HG03575 (cell line): ENCODE results near the gene SCNN1B.
"Not testable (repeated sequence)": the region's sequence is repeated elsewhere in the genome, so short reads cannot be mapped to it uniquely, and the experiment has no call there.

Experiments used
- ATAC-seq: cut with Tn5 transposase; IDR thresholded peaks from one replicate; pipeline ENCODE4 v1.9.1; 2021; ENCODE audit not compliant: unreplicated experiment, insufficient number of reproducible peaks, low FRiP score; ENCODE audit errors: extremely low read depth

The SCNN1B gene

DNA sequence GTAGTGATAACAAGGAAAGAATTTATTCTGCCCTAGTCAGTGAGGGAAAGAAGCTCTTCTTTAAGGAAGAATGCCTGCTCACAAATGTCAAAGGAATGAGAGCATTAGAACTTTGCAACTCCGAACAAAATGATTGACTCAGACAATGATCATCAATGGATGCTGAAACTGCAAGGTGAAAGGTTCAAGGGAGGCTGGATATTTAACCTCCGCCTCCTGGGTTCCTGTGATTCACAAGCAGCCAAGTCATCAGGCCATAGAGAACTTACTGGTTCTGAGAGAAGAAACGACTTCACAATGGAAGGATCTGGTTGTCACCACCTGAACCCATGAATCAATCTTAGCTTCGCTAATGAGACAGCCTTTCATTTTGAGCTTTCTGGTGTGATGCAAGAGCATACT lies 16.0 kb upstream of the SCNN1B start:
- ATAC-seq = no peak

DNA sequence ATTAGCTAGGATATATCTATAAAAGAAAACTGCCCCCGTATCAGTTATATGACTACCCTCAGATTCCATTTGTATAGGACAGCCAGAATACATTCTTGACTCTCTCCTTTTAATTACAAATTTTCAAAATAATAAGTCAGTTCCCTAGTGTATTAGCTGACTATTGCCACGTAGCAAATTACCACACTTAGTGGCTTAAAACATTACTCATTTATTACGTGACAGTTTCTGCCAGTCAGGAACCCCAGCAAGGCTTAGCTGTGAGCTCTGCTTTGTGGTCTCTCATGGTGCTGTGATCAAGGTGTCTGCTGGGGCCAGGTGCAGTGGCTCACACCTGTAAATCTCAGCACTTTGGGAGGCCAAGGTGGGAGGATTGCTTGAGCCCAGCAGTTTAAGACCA lies 13.9 kb upstream of the SCNN1B start:
- no peak for ATAC-seq

DNA sequence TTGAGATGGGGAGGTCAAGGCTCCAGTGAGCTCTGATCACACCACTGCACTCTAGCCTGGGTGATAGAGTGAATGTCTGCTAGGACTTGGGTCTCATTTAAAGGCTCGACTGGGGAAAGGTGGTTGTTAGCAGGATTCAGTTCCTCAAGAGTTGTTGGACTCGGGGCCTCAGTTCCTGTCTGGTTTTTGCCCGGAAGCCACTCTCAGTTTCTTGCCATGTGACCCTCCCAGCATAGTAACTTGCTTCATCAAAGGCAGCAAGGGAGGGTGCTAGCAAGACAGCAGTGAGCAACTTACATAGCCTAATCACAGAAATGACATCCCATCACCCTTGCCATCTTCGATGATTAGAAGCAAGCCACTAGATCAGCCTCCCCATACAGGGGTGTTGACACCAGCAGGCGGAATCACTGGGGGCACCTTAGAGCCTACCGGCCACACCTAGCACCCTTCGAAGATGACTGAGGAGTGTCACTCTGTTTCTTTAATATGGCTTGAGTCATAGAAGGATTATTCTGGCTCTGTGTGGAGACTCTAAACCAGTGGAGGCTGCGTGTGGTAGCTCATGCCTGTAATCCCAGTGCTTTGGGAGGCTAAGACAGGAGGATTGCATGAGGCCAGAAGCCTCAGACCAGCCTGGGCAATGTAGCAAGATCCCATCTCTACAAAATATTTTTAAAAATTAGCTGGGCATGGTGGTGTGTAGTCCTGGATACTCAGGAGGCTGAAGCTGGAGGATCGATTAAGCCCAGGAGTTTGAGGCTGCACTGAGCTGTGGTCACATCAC lies 13.2 kb upstream of the SCNN1B start:
- no peak for ATAC-seq

DNA sequence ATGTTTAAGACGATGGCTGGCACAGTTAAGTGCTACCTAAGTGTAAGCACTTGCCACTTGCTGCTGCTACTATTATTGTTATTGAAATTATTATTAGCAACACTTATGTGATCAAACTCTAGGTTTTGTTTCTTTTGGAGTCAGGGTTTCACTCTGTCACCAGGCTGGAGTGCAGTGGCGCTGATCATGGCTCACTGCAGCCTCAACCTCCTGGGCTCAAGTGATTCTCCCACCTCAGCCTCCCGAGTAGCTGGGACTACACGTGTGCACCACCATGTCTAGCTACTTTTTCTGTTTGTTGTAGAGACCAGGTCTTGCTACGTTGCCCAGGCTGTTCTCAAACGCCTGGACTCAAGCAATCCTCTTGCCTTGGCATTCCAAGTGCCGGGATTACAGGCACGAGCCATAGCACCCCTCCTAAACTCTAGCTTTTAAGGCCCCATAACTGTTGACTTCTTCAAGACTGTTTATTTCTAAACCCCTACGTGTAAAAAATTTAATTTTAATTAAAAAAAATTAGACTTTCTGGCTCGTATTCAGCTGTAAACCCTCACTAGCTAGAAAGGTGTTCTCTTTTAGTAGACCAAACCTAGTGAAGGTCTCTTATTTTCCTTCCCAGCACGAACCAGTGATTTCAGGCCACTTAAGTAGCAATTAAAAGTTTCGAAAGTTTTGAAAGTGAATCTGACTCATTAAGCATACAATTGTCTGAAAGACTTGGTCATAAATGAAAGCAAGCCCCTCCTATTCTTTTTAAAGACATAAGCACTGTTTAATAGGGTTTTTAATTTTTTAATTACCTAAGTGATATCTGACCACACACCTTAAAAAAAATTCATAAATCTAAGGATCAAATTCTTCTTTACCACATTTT lies 11.7 kb upstream of the SCNN1B start:
- no peak for ATAC-seq

DNA sequence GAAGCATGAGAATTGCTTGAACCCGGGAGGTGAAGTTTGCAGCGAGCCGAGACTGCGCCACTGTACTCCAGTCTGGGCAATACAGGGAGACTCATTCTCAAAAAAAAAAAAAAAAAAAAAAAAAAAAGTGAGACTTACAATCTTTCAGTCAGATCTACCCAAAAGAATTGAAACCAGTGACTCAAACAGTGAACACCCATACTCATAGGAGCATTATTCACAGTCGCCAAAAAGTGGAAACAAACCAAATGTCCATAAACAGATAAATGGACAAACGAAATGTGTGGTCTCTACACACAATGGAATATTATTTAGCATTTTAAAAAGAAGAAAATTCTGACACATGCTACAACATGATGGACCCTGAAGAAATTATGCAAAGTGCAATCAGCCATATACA lies 9.1 kb upstream of the SCNN1B start:
- no peak for ATAC-seq

DNA sequence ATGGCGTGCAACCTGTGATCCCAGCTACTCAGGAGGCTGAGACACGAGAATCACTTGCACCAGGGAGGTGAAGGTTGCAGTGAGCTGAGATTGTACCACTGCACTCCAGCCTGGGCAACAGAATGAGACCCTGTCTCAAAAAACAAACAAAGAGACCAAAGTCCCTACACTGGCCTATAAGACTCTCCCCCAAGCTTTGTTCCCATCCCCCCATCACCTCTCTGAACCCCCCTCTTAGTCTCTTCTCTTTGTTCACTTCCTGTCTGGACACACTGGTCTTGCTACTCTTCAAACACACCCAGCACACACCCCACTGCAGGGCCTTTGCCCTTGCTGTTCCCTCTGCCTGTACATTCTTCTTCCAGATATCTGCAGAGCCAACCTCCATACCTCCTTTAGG lies 7.8 kb upstream of the SCNN1B start:
- ATAC-seq = no peak

DNA sequence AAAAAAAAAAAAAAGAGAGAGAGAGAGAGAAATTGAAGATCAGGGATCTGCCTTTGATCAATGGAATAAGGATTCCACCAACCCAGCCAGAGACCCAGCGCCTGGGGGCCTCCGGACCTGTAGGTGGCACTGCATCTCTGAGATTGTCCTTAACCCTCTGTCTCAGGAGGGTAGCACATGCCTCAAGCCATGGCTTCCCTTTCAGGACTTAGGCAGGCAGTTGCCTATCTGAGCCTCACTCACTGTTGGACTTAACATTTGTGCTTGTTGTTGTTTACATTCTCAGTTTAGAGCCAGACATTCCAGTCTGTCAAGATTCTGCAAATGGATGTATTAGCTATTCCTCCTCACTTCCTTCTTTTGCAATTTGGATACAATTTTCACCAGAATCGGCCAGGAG lies 5.1 kb upstream of the SCNN1B start:
- no peak for ATAC-seq

DNA sequence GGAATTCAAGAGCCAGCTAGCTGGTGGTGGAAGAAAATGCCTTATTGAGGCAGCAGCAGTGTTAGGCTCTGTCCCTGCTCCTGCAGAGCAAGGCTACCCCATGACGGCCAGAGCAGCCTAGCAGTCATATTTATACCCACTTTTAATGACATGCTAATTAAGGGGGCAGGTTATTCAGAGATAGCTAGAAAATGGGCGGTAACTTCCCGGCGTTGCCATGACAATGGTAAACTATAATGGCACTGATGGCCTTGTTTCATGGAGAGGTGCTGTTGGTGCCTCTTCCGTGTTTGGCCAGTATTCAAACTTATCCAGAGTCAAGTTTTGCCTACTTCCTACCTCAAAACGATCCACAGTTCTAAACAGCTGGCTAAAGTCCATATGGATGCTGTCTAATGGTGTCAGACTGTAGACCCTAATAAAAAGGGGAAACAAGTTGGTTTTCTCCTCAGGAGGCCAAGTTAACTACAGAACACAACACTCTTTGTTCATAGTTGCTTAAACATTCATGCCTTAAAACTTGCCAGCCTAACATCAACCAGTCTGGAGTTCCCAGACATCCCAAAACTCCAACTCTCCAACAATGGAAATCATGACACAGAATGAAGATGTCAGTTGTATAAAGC lies 3.7 kb upstream of the SCNN1B start:
- ATAC-seq = no peak

DNA sequence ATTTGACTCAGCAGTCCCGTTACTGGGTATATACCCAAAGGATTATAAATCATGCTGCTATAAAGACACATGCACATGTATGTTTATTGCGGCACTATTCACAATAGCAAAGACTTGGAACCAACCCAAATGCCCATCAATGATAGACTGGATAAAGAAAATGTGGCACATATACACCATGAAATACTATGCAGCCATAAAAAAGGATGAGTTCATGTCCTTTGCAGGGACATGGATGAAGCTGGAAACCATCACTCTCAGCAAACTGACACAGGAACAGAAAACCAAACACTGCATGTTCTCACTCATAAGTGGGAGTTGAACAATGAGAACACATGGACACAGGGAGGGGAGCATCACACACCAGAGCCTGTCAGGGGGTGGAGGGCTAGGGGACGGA lies 2.3 kb upstream of the SCNN1B start:
- ATAC-seq = not testable (repeated sequence)

DNA sequence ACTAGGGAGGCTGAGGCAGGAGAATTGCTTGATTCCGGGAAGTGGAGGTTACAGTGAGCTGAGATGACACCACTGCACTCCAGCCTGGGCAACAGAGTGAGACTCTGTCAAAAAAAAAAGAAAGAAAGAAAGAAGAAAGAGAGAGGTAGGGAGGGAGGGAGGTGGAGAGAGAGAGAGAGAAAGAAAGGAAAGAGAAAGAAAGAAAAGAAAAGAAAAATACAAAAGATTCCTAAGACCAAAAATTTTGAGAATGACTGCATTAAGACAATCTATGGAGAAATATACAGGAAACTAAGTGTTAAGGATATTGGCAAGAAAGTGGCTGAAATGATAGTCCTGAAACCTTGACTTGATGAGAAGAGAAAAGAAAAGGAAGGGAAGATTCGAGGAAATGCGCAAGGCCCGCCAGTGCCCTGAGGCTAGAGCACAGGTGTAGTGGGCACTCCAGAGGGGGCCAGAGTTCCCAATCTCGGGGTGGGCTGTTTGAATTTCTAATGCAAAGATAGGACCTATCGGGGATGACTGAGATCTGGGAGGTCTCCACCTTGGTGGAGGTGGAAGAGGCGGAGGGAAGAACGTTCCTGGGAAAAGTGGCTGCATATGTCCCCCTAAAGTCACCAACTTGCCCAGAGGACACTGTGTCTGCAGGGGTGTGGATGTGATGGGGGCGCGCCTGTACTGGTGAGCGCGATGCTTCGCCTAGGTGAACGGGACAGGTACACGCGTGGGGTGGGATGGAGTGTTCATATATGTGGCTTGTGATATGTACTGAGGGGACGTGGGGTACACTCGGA lies 654 bp upstream of the SCNN1B start:
- ATAC-seq = no peak

DNA sequence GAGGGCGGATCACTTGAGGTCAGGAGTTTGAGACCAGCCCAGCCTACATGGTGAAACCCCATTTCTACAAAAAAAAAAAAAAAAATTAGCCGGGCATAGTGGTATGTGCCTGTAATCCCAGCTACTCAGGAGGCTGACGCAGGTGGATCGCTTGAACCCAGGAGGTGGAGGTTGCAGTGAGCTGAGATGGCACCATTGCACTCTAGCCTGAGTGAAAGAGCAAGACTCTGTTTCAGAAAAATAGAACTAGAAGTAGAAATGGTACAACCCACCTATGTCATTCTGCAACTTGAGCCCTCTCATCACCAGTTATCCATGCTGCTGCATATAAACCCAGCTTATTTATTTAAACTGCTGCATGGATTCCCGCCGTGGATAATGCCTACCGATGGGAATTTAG lies 1.6 kb downstream of the SCNN1B start:
- ATAC-seq = no peak

DNA sequence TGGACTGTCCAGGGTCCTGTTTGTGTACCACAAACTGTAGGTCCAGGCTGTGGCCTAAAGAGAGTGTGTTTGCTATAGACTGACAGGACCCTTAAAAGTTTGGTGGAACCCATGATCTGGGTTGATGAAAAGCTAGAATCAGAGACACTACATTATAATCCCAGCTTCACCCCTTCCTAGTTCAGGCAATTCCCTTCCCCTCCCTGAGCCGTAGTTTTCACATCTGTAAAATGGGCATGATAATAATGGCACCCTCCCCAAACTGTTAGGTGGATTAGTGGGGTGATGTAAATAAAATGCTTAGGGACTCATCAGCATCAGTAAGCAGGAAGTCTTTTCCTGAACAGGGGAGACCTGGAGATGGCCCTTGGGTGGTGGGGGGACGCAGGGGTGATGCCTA lies 2.5 kb downstream of the SCNN1B start:
- ATAC-seq = no peak

DNA sequence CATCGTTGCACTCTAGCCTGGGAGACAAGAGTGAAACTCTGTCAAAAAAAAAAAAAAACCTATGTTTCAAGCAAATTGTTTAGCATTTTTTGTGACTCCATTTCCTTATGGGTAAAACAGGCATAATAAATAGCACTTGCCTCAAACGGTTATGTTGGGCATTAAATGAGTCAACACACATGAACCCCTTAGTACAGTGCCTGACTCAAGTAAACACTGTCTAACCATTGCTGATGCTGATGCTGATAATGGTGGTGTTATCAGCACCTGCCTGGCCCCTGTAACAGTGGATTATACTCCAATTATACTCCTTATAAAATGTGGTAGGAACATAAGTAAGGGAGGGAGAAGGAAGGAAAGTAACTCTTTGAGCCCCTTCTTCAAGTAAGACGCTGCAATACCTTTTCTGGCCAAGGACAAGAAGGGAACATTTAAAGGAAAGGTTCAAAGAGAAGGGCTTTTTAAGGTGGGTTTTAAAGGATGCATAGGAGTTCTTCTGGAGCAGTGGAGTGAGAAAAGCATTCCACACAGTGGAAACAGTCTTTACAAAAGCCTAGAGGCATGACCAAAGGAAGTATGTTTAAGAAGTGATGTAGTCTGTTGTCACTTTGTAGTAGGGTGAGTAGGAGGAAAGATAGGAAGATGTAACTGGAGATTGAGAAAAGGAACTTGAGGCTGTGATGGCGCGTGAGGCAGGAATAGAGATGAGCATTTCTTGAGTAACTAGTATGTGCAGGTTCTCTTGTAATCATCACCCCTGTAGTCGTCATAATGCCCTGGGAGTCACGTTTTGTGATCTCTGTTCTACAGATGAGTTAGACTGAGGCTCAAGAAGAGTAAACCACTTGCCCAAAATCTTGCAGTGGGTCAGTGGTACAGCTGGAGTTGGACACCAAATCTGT lies 4.3 kb downstream of the SCNN1B start:
- no peak for ATAC-seq

DNA sequence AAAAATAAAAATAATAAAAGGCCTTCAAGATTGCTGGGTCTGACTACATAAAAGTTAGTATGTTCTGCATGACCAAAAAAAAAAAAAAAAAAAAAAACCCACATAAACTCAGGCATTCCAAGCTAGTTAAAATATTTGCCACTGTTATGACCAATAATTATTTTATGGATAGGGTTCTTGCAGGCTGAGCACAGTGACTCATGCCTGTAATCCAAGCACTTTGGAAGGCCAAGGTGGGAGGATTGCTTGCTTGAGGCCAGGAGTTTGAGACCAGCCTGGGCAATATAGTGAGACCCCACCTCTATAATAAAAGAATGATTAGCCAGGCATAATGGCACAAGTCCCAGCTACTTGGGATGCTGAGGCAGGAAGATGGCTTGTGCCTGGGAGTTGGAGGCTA lies 8.1 kb downstream of the SCNN1B start:
- no peak for ATAC-seq

DNA sequence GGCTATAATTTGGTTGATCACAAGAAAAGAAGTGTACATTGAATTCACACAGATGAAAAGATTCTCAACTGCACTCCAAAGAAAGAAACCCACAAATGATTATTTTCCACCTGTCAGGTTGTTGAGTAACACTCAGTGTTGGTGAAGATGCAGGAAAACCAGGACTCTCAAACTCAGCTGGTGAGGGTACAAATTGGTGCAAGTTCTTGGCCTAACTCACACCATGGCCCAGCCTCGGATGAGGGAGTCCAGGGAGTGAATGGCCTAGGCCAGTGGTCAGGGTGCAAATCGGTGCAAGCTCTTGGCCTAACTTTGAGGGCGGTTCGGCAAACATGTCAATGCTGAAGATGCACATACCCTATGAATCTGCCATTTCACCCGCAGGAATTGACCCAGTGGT lies 8.6 kb downstream of the SCNN1B start:
- no peak for ATAC-seq

DNA sequence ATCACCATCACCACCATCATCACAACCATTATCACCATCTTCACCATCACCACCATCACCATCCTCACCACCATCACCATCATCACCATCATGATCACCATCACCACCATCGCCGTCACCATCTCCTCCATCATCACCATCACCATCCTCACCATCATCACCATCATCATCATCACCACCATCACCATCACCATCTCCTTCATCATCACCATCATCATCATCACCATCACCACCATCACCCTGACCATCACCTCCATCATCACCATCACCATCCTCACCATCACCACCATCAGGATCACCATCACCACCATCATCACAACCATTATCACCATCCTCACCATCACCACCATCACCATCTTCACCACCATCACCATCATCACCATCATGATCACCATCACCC lies 14.1 kb downstream of the SCNN1B start:
- ATAC-seq = no peak

DNA sequence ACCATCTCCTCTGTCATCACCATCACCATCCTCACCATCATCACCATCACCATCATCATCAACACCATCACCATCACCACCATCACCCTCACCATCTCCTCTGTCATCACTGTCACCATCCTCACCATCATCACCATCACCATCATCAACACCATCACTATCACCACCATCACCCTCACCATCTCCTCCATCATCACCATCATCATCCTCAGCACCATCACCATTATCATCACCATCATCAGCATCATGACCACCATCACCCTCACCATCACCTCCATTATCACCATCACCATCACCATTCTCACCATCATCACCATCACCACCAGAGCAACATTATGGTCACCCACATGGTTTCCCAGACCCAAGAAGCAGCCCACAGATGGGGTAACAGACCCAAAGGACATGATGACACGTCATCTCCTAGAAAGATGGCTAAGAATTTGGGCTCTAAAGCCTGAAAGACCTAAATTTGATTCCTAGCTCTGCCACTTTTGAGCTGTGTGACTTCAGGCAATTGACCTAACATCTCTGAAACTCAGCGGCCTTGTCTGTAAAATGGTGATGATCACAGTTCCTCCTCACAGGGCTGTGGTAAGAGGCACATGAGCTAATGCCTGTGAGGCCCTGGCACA lies 14.6 kb downstream of the SCNN1B start:
- no peak for ATAC-seq

DNA sequence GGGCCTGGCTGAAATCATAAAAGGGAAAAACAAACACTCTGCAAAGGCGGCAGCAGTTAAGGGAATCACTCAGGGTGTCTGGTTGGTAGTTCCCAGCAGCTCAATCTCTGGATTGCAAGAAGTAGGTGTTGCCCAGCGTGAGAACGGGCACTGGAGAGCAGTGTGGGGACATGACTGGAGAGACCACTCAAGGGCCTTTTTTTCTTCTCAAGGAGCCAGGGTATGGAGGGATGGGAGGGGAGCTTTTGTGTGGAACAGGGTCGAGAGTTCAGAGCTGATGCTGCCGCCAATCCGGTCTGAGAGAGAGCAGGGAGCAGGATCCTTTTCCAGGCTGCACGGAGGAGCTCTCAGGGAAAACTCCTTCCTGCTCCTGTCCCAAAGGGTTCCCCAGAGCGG lies 15.2 kb downstream of the SCNN1B start:
- no peak for ATAC-seq
